GM19099 (cell line): ENCODE results near the gene ATP8A2.

Experiments used
- POLR2A ChIP-seq: IDR thresholded peaks from 3 replicates; pipeline ENCODE4 v1.6.1; 2011; ENCODE audit warnings: low read depth; ENCODE audit not compliant: insufficient read length; ENCODE audit errors: extremely low read depth

The ATP8A2 gene

DNA sequence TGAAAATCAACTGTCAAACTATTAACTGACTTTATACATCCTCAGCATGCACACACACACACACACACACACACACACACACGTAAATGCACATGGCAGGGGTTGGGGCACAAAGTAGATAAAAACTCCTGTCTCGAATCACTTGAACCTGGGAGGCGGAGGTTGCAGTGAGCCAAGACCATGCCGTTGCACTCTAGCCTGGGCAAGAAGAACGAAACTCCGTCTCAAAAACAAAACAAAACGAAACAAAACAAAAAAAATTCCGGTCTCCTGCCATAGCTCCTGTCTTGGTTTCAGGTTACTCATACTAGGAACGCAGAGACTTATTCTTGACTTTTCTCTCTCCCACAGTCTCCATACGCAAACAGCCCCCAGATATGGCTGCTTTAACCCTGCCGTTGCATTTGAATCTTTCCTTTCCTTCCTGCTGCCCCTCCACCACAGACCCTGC is 531.1 kb downstream of the ATP8A2 start:
- TF ChIP-seq POLR2A, result no peak

DNA sequence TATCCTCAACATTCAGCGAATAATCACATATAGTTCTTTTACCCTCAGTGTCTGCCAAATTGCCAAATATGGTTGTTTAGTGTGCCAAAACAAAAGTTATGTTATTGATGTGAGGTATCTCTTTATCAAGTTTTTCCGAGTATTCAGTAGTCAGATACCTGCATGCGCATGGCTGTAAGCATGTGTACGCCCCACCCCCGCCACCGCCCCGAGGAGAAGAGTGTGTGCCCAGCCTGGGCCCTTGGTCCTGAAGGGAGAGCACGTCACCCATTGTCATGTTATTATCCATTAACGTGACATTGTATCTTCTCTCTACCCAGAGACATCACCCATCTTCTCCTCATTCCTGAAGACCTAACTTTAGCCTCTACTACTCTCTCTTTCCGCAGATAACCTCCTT is 533.1 kb downstream of the ATP8A2 start:
- no peak for TF ChIP-seq POLR2A

DNA sequence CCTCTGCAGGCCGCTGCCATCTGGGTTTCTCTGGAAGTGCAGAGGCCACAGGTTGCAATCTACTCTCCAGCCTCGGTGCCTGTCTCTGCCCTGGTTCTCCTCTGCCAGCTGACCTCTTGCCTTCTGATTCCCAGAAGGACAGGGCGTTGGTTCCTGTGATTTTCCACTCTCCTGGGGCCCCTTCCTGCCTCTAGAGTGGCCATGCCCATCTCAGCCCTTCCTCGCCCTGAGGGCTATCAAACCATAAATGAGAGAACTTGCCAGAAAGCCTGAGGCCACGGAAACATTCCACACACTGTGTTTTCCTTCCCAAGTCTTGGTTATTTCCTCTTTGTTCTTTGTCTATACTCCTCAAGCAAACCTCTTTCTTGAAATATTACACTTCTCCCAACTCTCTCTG is 533.8 kb downstream of the ATP8A2 start:
- TF ChIP-seq POLR2A, result no peak

DNA sequence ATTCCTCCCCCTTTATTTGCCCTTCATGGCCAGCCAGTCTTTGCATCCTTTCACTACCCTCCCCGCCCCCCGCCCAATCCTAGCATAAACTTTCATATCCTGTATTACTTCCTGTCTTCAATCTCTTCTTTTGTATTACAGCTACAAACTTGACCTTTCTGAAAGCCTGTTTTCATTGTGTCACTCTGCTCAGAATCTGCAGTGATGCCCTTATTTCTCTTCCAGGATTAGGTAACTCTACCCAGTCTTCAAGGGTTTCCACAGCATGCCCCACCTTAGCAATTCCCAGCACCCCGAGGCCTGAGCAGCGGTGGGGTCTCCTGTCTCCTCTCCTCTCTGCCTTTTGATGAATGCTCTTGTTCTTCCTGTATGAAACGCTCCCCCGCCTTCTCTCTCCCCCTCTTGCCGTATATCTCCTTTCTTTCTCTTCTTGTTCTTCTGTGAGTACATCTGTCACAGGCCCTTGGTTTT is 534.5 kb downstream of the ATP8A2 start:
- no peak for TF ChIP-seq POLR2A

DNA sequence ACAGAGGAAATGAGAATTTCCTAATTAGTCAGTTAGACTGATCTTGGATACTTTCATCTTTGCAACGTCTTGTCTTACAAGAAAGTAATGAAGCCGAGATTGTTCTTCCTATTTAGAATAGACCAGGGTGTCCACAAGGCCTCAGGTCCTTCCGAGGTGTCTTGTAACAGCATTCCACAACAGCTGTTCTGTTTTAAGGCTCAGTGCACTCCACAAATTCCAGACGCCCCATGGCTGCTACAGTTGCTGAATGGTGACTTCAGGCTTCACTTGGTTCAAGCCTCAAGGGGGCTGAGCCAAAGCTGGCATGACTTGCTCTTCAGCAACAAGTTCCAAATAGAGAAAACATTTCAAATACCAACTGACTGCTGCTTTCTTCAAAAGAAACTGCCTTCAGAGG is 536.6 kb downstream of the ATP8A2 start:
- no peak for TF ChIP-seq POLR2A

DNA sequence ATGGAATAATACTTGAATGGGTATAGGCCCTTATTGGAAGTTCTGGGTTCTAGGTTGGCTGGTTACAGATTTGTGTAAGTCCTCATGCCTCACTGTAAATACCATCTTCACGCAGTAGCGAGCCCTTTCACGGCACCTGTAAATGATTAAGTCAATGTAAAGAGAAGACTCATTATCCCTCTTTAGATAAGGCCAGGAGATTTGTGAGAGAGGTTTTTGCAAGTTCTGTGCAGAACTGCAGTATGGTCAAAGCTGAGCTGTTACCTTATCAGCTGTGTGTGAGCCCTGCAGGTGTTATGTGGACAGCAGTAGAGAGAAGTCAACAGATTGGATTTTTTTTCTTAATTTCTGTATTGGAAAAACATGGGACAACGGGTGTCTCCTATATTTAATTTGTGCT is 538.5 kb downstream of the ATP8A2 start:
- no peak for TF ChIP-seq POLR2A

DNA sequence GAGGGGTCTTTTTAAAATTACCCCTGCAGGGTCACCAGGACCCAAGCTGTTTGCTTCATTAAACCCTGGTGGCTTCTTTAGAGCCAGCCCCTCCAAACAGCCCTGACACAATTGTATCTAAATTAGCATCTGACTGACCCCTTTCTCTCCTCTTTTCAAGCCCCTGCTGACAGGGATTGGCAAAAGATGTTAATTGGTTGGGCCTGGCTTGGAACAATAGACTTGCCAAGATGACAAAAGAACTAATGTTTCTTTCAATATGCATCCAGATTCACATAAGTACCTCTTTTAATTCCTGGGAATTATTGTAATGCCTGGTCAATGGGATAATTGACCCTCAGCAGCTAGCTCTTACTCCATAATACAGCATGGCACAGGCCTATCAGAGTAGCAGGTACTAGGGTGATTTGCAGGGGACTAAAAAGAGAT is 539.2 kb downstream of the ATP8A2 start:
- no peak for TF ChIP-seq POLR2A

DNA sequence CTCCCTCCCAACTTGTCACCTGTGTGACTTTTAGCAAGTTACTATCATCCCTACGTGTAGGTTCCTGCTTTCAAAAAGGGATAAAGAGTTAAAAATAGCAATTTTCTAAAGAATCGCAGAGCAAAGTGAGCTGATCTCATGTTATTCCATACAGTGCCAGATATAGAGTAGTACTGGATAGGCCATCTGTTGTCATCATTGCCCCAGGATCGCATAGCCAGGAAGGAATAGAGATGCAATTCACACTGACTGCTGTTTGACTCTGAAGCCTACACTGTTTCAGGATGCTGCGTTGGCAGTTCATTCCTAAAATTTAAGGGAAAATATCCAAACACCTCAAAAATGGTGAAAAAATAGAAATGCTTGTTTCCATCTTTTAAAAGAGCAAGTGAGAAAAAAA is 541.2 kb downstream of the ATP8A2 start:
- no peak for TF ChIP-seq POLR2A

DNA sequence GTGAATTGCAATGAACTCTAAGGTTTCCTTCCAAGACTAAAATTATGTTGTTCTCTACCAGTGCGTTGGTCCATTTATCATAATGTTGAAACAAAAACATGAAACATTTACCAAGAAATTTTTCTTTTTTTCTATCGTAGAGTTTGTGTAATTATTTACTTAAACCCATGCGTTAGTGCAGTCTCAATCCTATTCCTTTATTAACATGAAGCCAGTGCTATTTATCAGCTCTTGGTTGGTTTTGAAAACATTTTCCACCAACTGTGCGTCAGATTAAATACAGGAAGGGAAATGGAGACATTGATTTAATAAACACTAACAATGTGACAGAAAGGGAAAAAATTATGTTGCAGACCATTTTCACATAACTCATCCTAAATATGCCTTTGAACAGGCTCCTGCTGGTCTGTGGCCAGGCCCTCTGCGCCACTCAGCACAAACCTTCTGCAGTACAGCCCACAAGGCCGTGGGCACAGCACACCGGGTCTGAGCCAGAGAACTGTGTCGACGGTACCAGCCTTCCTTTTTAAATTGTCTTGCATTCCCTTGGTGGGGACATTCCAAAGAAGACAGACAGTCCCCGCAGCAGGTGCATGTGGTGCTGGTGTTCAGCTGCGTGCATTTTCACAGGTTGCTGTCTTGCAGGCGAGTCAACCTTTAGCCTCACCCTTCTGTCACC is 544.2 kb downstream of the ATP8A2 start:
- no peak for TF ChIP-seq POLR2A

DNA sequence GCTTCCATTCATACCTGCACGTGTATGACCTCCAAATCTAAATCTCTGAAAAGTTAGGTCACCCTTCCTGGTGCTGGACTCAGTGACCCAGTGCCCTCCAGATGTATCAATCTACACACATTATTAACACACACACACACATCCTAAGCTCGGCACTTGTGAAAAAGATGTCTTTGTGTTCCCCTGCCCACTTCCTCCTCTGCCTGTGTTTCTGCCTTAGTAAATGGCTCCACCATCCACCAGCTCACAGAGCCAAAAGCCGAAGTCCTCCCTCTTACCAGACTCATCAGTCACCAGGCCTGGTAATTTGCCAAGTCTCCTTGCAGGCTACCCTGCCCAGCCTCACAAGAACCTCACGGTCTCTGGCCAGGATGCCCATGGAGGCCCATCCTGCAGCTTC is 548.5 kb downstream of the ATP8A2 start:
- no peak for TF ChIP-seq POLR2A

DNA sequence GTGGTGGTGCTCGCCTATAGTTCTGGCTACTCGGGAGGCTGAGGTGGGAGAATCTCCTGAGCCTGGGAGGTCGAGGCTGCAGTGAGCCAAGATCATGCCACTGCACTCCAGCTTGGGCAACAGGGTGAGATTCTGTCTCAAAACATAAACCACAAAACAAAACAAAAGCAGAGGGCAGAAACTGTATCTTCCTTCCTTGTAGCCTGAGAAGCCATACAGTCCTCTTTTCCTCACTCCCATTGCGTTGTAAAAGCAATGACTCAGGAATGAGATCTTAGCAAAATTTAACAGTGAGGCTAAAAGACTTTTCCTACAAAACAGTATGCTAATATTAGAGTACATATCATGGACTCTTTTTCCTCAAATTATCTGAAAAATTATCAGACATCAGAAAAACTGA is 549.2 kb downstream of the ATP8A2 start:
- TF ChIP-seq POLR2A, result no peak

DNA sequence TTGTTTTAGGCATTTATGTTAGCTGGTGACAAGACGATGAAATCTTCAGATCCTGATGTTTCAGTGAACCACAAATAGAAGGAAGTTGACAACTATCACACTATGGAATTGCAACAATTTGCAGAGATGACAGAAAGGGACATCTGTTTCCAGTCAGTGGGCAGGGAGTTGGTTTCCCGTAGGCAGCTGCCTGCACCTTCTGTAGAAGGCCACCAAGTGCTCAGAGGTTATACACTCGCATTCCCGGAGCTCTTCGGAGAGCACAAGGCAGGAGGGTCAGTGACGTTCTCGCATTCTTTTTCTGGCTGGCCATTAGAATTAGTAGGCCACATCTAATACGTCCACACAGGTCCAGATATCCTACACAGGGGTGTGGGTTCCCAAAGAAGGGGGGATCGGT is 550.6 kb downstream of the ATP8A2 start:
- TF ChIP-seq POLR2A, result no peak

DNA sequence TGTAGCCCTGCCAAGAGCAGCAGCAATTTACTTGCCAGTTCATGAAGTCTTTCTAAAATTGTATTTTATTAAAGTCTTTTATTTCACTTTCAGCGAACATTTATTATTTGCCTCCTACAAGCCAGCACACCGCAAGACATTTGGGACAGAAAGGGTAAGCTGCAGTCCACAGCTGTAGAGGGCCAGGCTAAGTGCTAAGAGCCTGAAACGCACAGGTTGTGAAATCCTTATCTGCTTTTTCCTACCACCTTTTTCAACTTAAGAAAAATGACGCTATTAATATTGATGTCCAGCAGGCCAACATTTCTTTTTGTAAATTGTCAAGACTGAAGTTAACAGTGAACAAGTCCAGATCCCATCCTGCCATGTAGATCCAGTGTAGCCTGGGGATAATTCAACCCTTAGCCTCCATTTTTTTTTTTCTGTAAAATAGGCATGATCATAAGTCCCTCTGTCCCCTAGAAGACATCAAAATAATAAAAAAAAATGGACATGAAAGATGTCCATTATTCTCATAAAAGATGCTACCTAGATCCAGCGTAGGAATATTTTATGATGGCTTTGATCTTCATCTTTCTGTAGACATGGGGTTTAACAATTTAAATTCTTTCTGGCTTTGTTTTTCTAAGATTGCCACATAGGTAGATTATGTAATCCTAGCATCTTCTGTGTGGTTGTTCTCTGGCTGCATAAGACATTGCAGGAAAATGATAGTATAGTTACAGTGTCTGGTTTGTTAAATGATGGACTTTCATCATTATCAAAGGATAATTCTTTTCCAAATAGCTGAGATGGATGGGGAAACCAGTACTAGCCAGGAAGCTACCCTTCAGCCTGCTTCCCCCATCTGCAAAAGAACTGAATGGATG is 551.7 kb downstream of the ATP8A2 start:
- TF ChIP-seq POLR2A, result no peak

DNA sequence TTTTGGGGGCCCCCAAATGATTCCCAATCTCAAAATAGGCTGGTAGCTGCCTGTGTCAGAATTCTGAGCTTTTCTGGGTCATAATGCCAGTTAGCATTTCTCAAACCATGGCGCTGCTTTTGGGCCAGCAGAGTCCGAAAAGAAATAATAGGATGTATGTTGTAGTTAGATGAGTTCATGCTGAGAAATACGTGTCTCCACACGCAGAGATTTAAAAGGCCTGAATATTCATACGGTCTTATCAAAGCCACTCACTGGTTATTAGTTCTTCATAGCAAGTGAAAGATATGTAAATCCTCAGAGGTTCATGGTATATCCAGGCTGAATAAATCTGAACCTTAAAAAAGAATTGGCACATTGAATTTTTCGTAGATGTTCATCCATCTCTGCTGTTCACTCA is 555.6 kb downstream of the ATP8A2 start:
- TF ChIP-seq POLR2A, result no peak

DNA sequence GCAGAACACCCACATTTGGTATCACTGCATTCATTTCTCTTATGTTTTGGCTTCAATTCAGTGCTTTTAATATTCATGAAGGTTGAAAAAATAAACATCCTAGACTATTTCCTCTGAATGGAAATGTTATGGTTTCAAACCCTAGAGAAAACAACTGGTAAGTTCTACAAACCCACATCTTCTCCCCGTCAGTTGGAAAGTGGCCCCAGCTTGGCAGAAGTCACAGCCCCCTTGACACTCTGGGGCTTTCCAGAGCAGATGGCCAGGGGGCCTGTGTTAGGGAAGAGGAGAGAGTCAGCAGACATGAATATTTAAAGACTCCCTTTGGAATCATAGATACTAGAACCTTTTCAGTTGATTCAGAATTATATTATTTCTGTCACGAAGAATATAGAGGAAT is 556.2 kb downstream of the ATP8A2 start:
- no peak for TF ChIP-seq POLR2A

DNA sequence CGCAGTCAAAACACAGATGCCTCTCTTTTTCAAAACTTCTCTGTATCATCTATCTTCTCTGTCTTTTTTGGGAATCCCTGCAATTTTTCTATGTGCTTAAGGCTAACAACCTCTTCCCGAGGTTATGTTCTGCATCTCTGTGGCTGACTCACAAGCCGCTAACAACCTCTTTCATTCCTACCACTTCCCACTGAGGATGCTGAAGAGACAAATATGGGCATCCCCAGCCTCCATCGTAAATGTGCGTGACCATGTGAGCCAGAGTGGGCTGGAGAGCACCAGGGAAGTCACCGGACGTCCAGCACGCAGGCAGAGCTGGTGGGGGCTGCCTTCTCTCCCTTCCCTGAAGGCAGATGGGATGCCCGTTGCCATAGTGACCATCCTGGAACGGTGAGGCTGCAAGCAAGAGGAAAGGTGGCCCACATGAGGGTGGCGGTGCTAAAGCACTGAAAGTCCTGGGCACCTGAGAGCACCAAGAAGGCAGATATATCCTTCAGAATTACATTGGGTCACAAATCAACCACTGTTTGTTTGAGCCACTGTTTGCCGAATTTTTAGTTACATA is 557.2 kb downstream of the ATP8A2 start:
- TF ChIP-seq POLR2A, result no peak
